Neural crest cell (in vitro differentiated cells): ENCODE results near the gene ZNF292. TPM values are rescaled to one million over a fixed set of nuclear protein-coding genes. Genes with fewer than 3 reads are reported as not detected.
"Not testable (repeated sequence)": the region's sequence is repeated elsewhere in the genome, so short reads cannot be mapped to it uniquely, and the experiment has no call there.

Source experiments
- DNase-seq: peaks from one replicate; pipeline ENCODE4 v3.0.0; 2021; ENCODE audit warnings: low read depth, mixed read lengths, low spot score
- H3K27ac Mint-ChIP-seq: one replicate; pipeline ENCODE4 v1.8.0; 2021; ENCODE audit warnings: mild to moderate bottlenecking, mixed read lengths; ENCODE audit not compliant: unreplicated experiment
- H3K27me3 Mint-ChIP-seq: 2 replicates; pipeline ENCODE4 v1.8.0; 2021; ENCODE audit warnings: low read depth, mild to moderate bottlenecking, mixed read lengths
- H3K36me3 Mint-ChIP-seq: 2 replicates; pipeline ENCODE4 v1.8.0; 2021; ENCODE audit warnings: low read depth, mild to moderate bottlenecking, mixed read lengths
- H3K4me1 Mint-ChIP-seq: 2 replicates; pipeline ENCODE4 v1.8.0; 2021; ENCODE audit warnings: mixed read lengths
- H3K4me3 Mint-ChIP-seq: one replicate; pipeline ENCODE4 v1.8.0; 2021; ENCODE audit warnings: mild to moderate bottlenecking, mixed read lengths
- H3K9me3 Mint-ChIP-seq: 2 replicates; pipeline ENCODE4 v1.8.0; 2021; ENCODE audit warnings: mixed read lengths
- CTCF ChIP-seq: fragments of 200-600 bp; sonication (generic); conservative IDR thresholded peaks from 2 replicates; pipeline ENCODE4 v1.5.0; 2021; ENCODE audit warnings: antibody characterized with exemption, mild to moderate bottlenecking
- total RNA-seq: library from RNA; stranded (reverse); gene quantifications from 2 replicates; pipeline ENCODE4 v1.2.1, GENCODE V29; 2021

The ZNF292 gene
- total RNA-seq, 1 donor from 2014 or later: 55.2 TPM

DNA sequence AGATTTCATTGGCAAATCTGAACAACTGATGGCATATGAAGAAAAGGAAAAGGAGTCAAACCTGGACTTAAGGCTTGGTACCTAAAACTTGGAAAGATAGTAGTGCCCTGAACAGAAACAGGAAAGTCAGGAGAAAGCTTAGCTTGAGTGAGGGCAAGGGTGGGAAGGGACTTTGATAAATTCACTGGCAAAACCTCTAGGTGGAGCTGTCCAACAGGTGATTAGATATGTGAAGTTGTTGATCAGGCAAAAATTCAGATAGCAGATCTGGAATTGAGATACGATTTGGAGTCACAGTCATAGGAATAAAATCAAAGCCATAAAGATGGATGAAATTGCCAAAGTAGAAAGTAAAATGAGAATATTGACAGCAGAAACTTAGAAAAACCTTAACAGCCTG is 16.1 kb upstream of the ZNF292 start:
- Mint-ChIP-seq H3K4me3 (no peak overlapping the region), H3K27ac (no peak overlapping the region), H3K9me3 (peaks cover 8% of the 10 kb centered on the region), H3K4me1 (no peaks in the 10 kb centered on the region), H3K27me3 (peaks cover 44% of the 10 kb centered on the region), H3K36me3 (peaks cover 8% of the 10 kb centered on the region)
- TF ChIP-seq CTCF: peak; percentile 72
- no peak for DNase-seq

DNA sequence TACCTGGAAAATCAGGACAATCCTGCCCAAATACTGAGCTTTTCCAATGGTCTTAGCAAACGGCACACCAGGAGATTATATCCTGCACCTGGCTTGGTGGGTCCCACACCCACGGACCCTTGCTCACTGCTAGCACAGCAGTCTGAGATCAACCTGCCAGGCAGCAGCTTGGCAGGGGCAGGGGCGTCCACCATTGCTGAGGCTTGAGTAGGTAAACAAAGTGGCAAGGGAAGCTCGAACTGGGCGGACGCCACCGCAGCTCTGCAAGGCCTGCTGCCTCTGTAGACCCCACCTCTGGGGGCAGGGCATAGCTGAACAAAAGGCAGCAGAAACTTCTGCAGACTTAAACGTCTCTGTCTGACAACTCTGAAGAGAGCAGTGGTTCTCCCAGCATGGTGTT is 15.4 kb upstream of the ZNF292 start:
- peaks cover 46% of the 10 kb centered on the region for H3K27me3 Mint-ChIP-seq
- H3K27ac Mint-ChIP-seq, H3K36me3 Mint-ChIP-seq, H3K9me3 Mint-ChIP-seq, H3K4me3 Mint-ChIP-seq, DNase-seq, H3K4me1 Mint-ChIP-seq: not testable (repeated sequence)

- Mint-ChIP-seq H3K9me3 (peaks cover 3% of the 10 kb centered on the region), H3K4me1 (no peaks in the 10 kb centered on the region), H3K27me3 (peaks cover 52% of the 10 kb centered on the region), H3K4me3 (no peak overlapping the region), H3K36me3 (peaks cover 3% of the 10 kb centered on the region), H3K27ac (no peak overlapping the region)
- DNase-seq: no peak
- no peak for TF ChIP-seq CTCF
Measured at GRCh38 chr6:87146363-87146762, 9.0 kb upstream of the ZNF292 start.

- Mint-ChIP-seq H3K4me3 (no peak overlapping the region), H3K27ac (no peak overlapping the region), H3K36me3 (no peaks in the 10 kb centered on the region), H3K9me3 (no peaks in the 10 kb centered on the region), H3K4me1 (peaks cover 24% of the 10 kb centered on the region), H3K27me3 (peaks cover 21% of the 10 kb centered on the region)
- DNase-seq: no peak
- no peak for TF ChIP-seq CTCF
Measured at GRCh38 chr6:87150406-87150805, 5.0 kb upstream of the ZNF292 start.

- peaks cover 26% of the 10 kb centered on the region for H3K4me1 Mint-ChIP-seq
- peak overlapping the region; percentile 47 for H3K27ac Mint-ChIP-seq
- peaks cover 11% of the 10 kb centered on the region for H3K27me3 Mint-ChIP-seq
- no peaks in the 10 kb centered on the region for H3K9me3 Mint-ChIP-seq
- DNase-seq: no peak
- TF ChIP-seq CTCF: no peak
- H3K36me3 Mint-ChIP-seq: no peaks in the 10 kb centered on the region
- peak overlapping the region; percentile 90 for H3K4me3 Mint-ChIP-seq
Measured at GRCh38 chr6:87151471-87151780, 3.9 kb upstream of the ZNF292 start.

- no peaks in the 10 kb centered on the region for H3K9me3 Mint-ChIP-seq
- peaks cover 7% of the 10 kb centered on the region for H3K27me3 Mint-ChIP-seq
- DNase-seq: peak; percentile 57
- H3K4me3 Mint-ChIP-seq: peak overlapping the region; percentile 90
- H3K36me3 Mint-ChIP-seq: no peaks in the 10 kb centered on the region
- TF ChIP-seq CTCF: no peak
- H3K27ac Mint-ChIP-seq: peak overlapping the region; percentile 90
- H3K4me1 Mint-ChIP-seq: peaks cover 31% of the 10 kb centered on the region
Measured at GRCh38 chr6:87151781-87152525, 3.4 kb upstream of the ZNF292 start.
